Panc1 (cell line): ENCODE data around the gene TICAM2.

Experiments
- CTCF ChIP-seq: fragments of 450-650 bp; IDR thresholded peaks from 2 replicates; pipeline ENCODE4 v1.5.1; 2017; ENCODE audit warnings: mild to moderate bottlenecking
- POLR2AphosphoS5 ChIP-seq: IDR thresholded peaks from 2 replicates; pipeline ENCODE4 v1.6.1; 2012; ENCODE audit warnings: mild to moderate bottlenecking, low read depth, low read length, moderate library complexity
- REST ChIP-seq, 2 experiments: IDR thresholded peaks; 2 replicates each; pipeline ENCODE4 v1.6.1; 2011 to 2012; ENCODE audit warnings: low read depth in 2 of 2, control low read depth in 1 of 2, low read length in 1 of 2, mild to moderate bottlenecking in 1 of 2, moderate library complexity in 1 of 2; ENCODE audit not compliant: insufficient read depth in 1 of 2

- TF ChIP-seq REST (IDR thresholded peaks at IDR 0.05; ENCODE audit: insufficient read depth in 1 of 2, low read depth in 2 of 2, low read length in 1 of 2) (no peak), CTCF (no peak), POLR2AphosphoS5 (no peak)
These were observed 60.2 kb downstream of the TICAM2 start for GRCh38 chr5:115542086-115542485.
